GM12801 (cell line): Measurements from ENCODE around the gene DLG1.

Source experiments
- CTCF ChIP-seq: IDR thresholded peaks from one replicate; pipeline ENCODE4 v1.5.1; 2011; ENCODE audit warnings: control low read depth; ENCODE audit not compliant: insufficient read length; ENCODE audit errors: extremely low read depth

The DLG1 gene

GRCh38 chr3:197137751-197138150 lies 160.7 kb downstream of the DLG1 start:
- no peak for TF ChIP-seq CTCF

GRCh38 chr3:197136744-197137143 lies 161.7 kb downstream of the DLG1 start:
- no peak for TF ChIP-seq CTCF

GRCh38 chr3:197135212-197135611 lies 163.2 kb downstream of the DLG1 start:
- TF ChIP-seq CTCF: no peak

- no peak for TF ChIP-seq CTCF
Observed at GRCh38 chr3:197132916-197133530, 165.4 kb downstream of the DLG1 start.

DNA sequence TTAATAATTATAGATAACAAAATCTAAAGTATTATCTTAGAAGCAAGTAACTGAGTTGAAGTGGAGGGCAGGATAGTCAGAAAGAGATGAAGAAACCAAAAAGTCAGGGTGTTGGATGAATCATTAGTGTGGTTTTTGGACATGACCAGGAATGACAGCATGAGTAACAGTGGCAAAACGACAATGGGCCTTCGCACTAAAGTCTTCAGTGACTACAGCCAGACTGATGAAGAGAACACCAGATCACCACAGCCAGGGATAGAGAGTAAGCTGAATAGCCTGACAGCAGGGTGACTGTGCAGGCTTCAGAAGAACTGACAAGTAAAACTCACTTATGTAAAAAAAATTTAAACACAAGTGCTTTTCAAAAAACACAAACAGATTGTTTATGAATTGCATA lies 172.8 kb downstream of the DLG1 start:
- TF ChIP-seq CTCF: no peak

- no peak for TF ChIP-seq CTCF
Observed at GRCh38 chr3:197124713-197125112, 173.7 kb downstream of the DLG1 start.

DNA sequence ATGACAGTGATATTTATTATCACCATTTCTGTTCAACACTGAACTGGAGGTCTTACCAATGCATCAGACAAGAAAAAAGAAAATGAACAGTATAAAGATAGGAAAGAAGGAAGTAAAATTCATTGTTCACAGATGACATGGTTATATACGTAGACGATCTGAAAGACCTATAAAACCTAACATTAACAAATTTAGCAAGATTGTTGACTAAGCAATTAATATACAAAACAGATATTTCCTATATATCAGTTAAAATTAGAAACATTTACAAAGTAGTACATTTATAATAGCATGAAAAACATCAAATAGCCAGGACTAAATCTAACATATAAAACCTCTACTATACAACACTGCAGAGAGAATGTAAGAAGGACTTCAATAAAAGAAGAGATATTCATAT lies 176.0 kb downstream of the DLG1 start:
- no peak for TF ChIP-seq CTCF

- no peak for TF ChIP-seq CTCF
Observed at GRCh38 chr3:197117114-197117513, 181.3 kb downstream of the DLG1 start.
